H9 (cell line): ENCODE data around the gene RAB19. TPM values are rescaled to one million over a fixed set of nuclear protein-coding genes. Genes with fewer than 3 reads are reported as not detected.

Experiments
- DNase-seq: peaks from one replicate; pipeline ENCODE4 v3.0.0-alpha.2; 2017
- H2AFZ ChIP-seq: one replicate; pipeline ENCODE4 v1.6.1; 2013; ENCODE audit warnings: mild to moderate bottlenecking, low read length, control low read depth, moderate library complexity
- H2AK5ac ChIP-seq: 2 replicates; pipeline ENCODE4 v1.6.1; 2013; ENCODE audit warnings: low read length, control low read depth, mixed read lengths; ENCODE audit not compliant: insufficient read length
- H2BK120ac ChIP-seq: one replicate; pipeline ENCODE4 v1.6.1; 2013; ENCODE audit warnings: low read depth, mild to moderate bottlenecking, low read length, control low read depth, inconsistent platforms; ENCODE audit not compliant: poor library complexity, severe bottlenecking
- H2BK12ac ChIP-seq: 2 replicates; pipeline ENCODE4 v1.6.1; 2013; ENCODE audit warnings: low read length, control low read depth, mixed read lengths, low read depth; ENCODE audit not compliant: insufficient read length
- H2BK15ac ChIP-seq: 2 replicates; pipeline ENCODE4 v1.6.1; 2013; ENCODE audit warnings: low read depth, low read length, control low read depth
- H2BK20ac ChIP-seq: one replicate; pipeline ENCODE4 v1.6.1; 2013; ENCODE audit warnings: low read depth, mild to moderate bottlenecking, low read length, control low read depth, inconsistent platforms; ENCODE audit not compliant: poor library complexity, severe bottlenecking
- H2BK5ac ChIP-seq: 2 replicates; pipeline ENCODE4 v1.6.1; 2013; ENCODE audit warnings: low read length, control low read depth, mixed read lengths; ENCODE audit not compliant: insufficient read length
- H3K14ac ChIP-seq: 2 replicates; pipeline ENCODE4 v1.6.1; 2013; ENCODE audit warnings: low read length, control low read depth; ENCODE audit not compliant: insufficient read depth
- H3K18ac ChIP-seq: 2 replicates; pipeline ENCODE4 v1.6.1; 2013; ENCODE audit warnings: low read depth, mild to moderate bottlenecking, mixed read lengths, low read length, control low read depth; ENCODE audit not compliant: insufficient read length
- H3K23ac ChIP-seq: 2 replicates; pipeline ENCODE4 v1.6.1; 2013; ENCODE audit warnings: low read length, control low read depth, mixed read lengths, low read depth; ENCODE audit not compliant: insufficient read length
- H3K23me2 ChIP-seq: 2 replicates; pipeline ENCODE4 v1.6.1; 2013; ENCODE audit warnings: low read depth, mild to moderate bottlenecking, mixed read lengths, low read length, control low read depth; ENCODE audit not compliant: insufficient read length, poor library complexity, severe bottlenecking
- H3K27ac ChIP-seq: 2 replicates; pipeline ENCODE4 v1.5.1; 2013; ENCODE audit warnings: low read length, control low read depth, mixed read lengths, low read depth; ENCODE audit not compliant: insufficient read length
- H3K27me3 ChIP-seq: 2 replicates; pipeline ENCODE4 v1.6.1; 2013; ENCODE audit warnings: low read length, control low read depth, inconsistent platforms; ENCODE audit not compliant: insufficient read depth
- H3K4ac ChIP-seq: 2 replicates; pipeline ENCODE4 v1.6.1; 2013; ENCODE audit warnings: low read depth, mild to moderate bottlenecking, control low read depth, inconsistent platforms, low read length, moderate library complexity
- H3K4me1 ChIP-seq: 2 replicates; pipeline ENCODE4 v1.6.1; 2013; ENCODE audit warnings: low read length, control low read depth, inconsistent platforms; ENCODE audit not compliant: insufficient read depth
- H3K4me2 ChIP-seq: 2 replicates; pipeline ENCODE4 v1.6.1; 2013; ENCODE audit warnings: low read length, control low read depth, mixed read lengths; ENCODE audit not compliant: insufficient read length, insufficient read depth
- H3K56ac ChIP-seq: 2 replicates; pipeline ENCODE4 v1.6.1; 2013; ENCODE audit warnings: low read depth, mild to moderate bottlenecking, mixed read lengths, low read length, control low read depth; ENCODE audit not compliant: insufficient read length
- H3K79me1 ChIP-seq: 2 replicates; pipeline ENCODE4 v1.6.1; 2013; ENCODE audit warnings: low read depth, mild to moderate bottlenecking, moderate library complexity, low read length, control low read depth, inconsistent platforms; ENCODE audit not compliant: insufficient read depth, poor library complexity, severe bottlenecking
- H3K79me2 ChIP-seq: 2 replicates; pipeline ENCODE4 v1.6.1; 2013; ENCODE audit warnings: low read length, control low read depth, inconsistent platforms; ENCODE audit not compliant: insufficient read depth
- H3K9ac ChIP-seq: 2 replicates; pipeline ENCODE4 v1.6.1; 2013; ENCODE audit warnings: low read length, control low read depth, mixed read lengths; ENCODE audit not compliant: insufficient read length; ENCODE audit errors: extremely low read depth
- H3K9me3 ChIP-seq: one replicate; pipeline ENCODE4 v1.6.1; 2013; ENCODE audit warnings: low read depth, low read length, inconsistent platforms; ENCODE audit not compliant: control insufficient read depth
- H3T11ph ChIP-seq: one replicate; pipeline ENCODE4 v1.6.1; 2013; ENCODE audit warnings: mild to moderate bottlenecking, low read length, control low read depth, inconsistent platforms
- H4K20me1 ChIP-seq: one replicate; pipeline ENCODE4 v1.6.1; 2013; ENCODE audit not compliant: control insufficient read depth, insufficient read length, insufficient read depth
- H4K5ac ChIP-seq: 2 replicates; pipeline ENCODE4 v1.6.1; 2013; ENCODE audit warnings: low read depth, mild to moderate bottlenecking, mixed read lengths, low read length, control low read depth; ENCODE audit not compliant: insufficient read length
- H4K8ac ChIP-seq: replicated peaks from 2 replicates; pipeline ENCODE4 v1.6.1; 2013; ENCODE audit warnings: low read length, control low read depth, mixed read lengths, low read depth; ENCODE audit not compliant: insufficient read length
- H4K91ac ChIP-seq: 2 replicates; pipeline ENCODE4 v1.6.1; 2013; ENCODE audit warnings: low read depth, mild to moderate bottlenecking, moderate library complexity, mixed read lengths, low read length, control low read depth; ENCODE audit not compliant: insufficient read length
- H3K27ac Mint-ChIP-seq, 3 experiments: 2 replicates in 2 of 3; 3 replicates in 1 of 3; pipeline ENCODE4 v1.8.0; 2020 to 2021; ENCODE audit warnings: mixed read lengths in 3 of 3, mild to moderate bottlenecking in 1 of 3, moderate library complexity in 1 of 3
- H3K27me3 Mint-ChIP-seq: 2 replicates; pipeline ENCODE4 v1.8.0; 2021; ENCODE audit warnings: low read depth, mild to moderate bottlenecking, moderate library complexity, mixed read lengths
- H3K36me3 Mint-ChIP-seq, 3 experiments: 2 replicates in 2 of 3; 3 replicates in 1 of 3; pipeline ENCODE4 v1.8.0; 2020 to 2021; ENCODE audit warnings: low read depth in 3 of 3, mixed read lengths in 3 of 3; ENCODE audit not compliant: insufficient read depth in 1 of 3
- H3K4me1 Mint-ChIP-seq, 2 experiments: 2 replicates each; pipeline ENCODE4 v1.8.0; 2020; ENCODE audit warnings: mixed read lengths in 2 of 2
- H3K4me3 Mint-ChIP-seq, 2 experiments: 2 replicates in 1 of 2; 3 replicates in 1 of 2; pipeline ENCODE4 v1.8.0; 2020 to 2021; ENCODE audit warnings: mild to moderate bottlenecking in 2 of 2, mixed read lengths in 2 of 2, moderate library complexity in 1 of 2
- H3K9me3 Mint-ChIP-seq, 2 experiments: 2 replicates in 1 of 2; 3 replicates in 1 of 2; pipeline ENCODE4 v1.8.0; 2020; ENCODE audit warnings: mild to moderate bottlenecking in 2 of 2, mixed read lengths in 2 of 2, moderate library complexity in 1 of 2
- WGBS: extraction: QIAGEN DNeasy Blood & Tissue Kit; methylation state at CpG from one replicate; pipeline ENCODE4 v1.1.7; 2013; ENCODE audit warnings: missing lambda C conversion rate, low lambda C conversion rate, mixed read lengths; ENCODE audit not compliant: insufficient read length; ENCODE audit errors: extremely low coverage; 5-methylcytosine and 5-hydroxymethylcytosine counted together
- total RNA-seq: library from RNA; stranded (reverse); gene quantifications from 2 replicates; pipeline ENCODE4 v1.2.1, GENCODE V29; 2021
- TF ChIP-seq, protein P1 (sequence below): fragments of 200-600 bp; sonication (generic); conservative IDR thresholded peaks from 3 replicates; pipeline ENCODE4 v1.8.0; 2021; ENCODE audit warnings: antibody characterized with exemption, mild to moderate bottlenecking

The RAB19 gene
- total RNA-seq, 1 experiment from 2014 or later = 15.1 TPM

DNA sequence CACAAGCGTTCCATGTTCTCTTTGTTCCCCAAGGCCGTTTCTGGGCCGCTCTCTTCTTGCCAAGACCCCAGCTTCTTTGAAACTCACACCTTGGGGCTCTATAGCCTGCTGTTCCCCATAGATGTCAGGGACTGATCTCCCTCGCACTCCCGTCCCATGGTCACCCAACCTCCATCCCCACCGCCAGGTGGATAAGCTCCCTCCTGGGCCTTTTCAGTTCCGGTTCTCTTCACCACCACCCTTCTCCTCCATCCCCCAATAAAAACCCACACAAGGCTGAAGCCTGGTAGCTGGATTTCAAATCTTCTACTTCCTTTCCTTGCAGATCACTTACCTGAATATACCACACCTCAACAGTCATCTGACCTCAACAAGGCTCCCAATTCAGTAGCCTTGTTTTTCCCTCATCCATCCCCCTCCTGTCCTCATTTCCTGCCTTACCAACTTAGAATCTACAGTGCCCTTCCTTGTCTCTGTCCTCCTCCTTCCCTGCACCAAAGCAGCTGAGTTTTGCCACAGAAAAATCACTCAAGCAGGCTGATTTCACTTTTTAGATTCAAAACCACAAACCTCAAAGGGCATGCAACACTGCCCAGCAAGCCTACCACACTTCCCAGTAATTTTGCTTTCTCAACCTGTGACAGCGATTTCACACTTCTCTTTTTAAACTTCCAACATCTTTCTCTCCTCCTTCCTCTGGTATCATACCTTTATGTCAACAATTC lies 13.2 kb upstream of the RAB19 start:
- H3K14ac ChIP-seq = no peak overlapping the region
- no peaks in the 10 kb centered on the region for H3K9me3 ChIP-seq
- no peak for DNase-seq
- H3K36me3 Mint-ChIP-seq = peaks cover 0 to 3% (median 0%) of the 10 kb centered on the region in 3 experiments; a peak in 2 of 7 replicates
- TF ChIP-seq, protein P1, sequence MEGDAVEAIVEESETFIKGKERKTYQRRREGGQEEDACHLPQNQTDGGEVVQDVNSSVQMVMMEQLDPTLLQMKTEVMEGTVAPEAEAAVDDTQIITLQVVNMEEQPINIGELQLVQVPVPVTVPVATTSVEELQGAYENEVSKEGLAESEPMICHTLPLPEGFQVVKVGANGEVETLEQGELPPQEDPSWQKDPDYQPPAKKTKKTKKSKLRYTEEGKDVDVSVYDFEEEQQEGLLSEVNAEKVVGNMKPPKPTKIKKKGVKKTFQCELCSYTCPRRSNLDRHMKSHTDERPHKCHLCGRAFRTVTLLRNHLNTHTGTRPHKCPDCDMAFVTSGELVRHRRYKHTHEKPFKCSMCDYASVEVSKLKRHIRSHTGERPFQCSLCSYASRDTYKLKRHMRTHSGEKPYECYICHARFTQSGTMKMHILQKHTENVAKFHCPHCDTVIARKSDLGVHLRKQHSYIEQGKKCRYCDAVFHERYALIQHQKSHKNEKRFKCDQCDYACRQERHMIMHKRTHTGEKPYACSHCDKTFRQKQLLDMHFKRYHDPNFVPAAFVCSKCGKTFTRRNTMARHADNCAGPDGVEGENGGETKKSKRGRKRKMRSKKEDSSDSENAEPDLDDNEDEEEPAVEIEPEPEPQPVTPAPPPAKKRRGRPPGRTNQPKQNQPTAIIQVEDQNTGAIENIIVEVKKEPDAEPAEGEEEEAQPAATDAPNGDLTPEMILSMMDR = no peak
- WGBS = 100% methylated on average over 1 of the region's 8 CpGs
- H3K23ac ChIP-seq = no peak overlapping the region
- H3K79me1 ChIP-seq = peaks cover 18% of the 10 kb centered on the region
- H3T11ph ChIP-seq = no peak overlapping the region
- H3K27me3 ChIP-seq = no peaks in the 10 kb centered on the region; the same call in 1 of the 2 replicates
- no peaks in the 10 kb centered on the region for H4K20me1 ChIP-seq
- H4K5ac ChIP-seq = no peak overlapping the region
- no peak overlapping the region for H3K4me3 Mint-ChIP-seq
- H3K4me2 ChIP-seq = no peak overlapping the region
- no peak overlapping the region for H3K27ac ChIP-seq
- no peak overlapping the region for H2BK5ac ChIP-seq
- H3K23me2 ChIP-seq = no peaks in the 10 kb centered on the region
- no peak overlapping the region for H3K18ac ChIP-seq
- H3K4me1 ChIP-seq = peaks cover 19% of the 10 kb centered on the region
- H4K8ac ChIP-seq = no peak overlapping the region
- H2BK20ac ChIP-seq = no peak overlapping the region
- H3K27ac Mint-ChIP-seq = no peak overlapping the region
- H3K79me2 ChIP-seq = peaks cover 23% of the 10 kb centered on the region; the same call in 1 of the 2 replicates
- H3K4ac ChIP-seq = no peak overlapping the region
- no peak overlapping the region for H2BK120ac ChIP-seq
- no peaks in the 10 kb centered on the region for H3K9me3 Mint-ChIP-seq
- H2AK5ac ChIP-seq = no peak overlapping the region
- H3K27me3 Mint-ChIP-seq = no peaks in the 10 kb centered on the region
- H2BK12ac ChIP-seq = no peak overlapping the region
- no peak overlapping the region for H2BK15ac ChIP-seq
- H3K56ac ChIP-seq = no peak overlapping the region
- H2AFZ ChIP-seq = no peak overlapping the region
- no peak overlapping the region for H4K91ac ChIP-seq
- no peaks in the 10 kb centered on the region; a peak in 2 of 4 replicates for H3K4me1 Mint-ChIP-seq
- no peak overlapping the region for H3K9ac ChIP-seq
